Measurements from ENCODE around the gene WDR7. TPM values are rescaled to one million over a fixed set of nuclear protein-coding genes. Genes with fewer than 3 reads are reported as not detected.

Gene WDR7
- total and polyA plus RNA-seq, 4 donors: 27.9 to 126 (median 33.8) TPM

- no CpG with 5 or more reads among the region's 2 CpGs for WGBS (ENCODE audit: insufficient coverage)
- H3K36me3 ChIP-seq (ENCODE audit: control insufficient read depth, insufficient read depth, low read length): peaks cover 4% of the 10 kb centered on the region
- no peaks in the 10 kb centered on the region for H3K4me1 ChIP-seq (ENCODE audit: control insufficient read depth, insufficient read depth, low read length)
- no peaks in the 10 kb centered on the region for H3K9me3 ChIP-seq (ENCODE audit: control insufficient read depth, insufficient read depth, low read length)
- H3K27me3 ChIP-seq (ENCODE audit: control insufficient read depth, insufficient read depth, low read length): no peaks in the 10 kb centered on the region
- no peak overlapping the region for H3K27ac ChIP-seq (ENCODE audit: low read depth, low read length)
- H3K4me3 ChIP-seq (ENCODE audit: low read depth, low read length): no peak overlapping the region
- peak in 1 of 6 donors; percentile 47 for DNase-seq (ENCODE audit: low read depth in 4 of 6, low spot score in 6 of 6)
These were observed 156.7 kb downstream of the WDR7 start for GRCh38 chr18:56807901-56808300.

DNA sequence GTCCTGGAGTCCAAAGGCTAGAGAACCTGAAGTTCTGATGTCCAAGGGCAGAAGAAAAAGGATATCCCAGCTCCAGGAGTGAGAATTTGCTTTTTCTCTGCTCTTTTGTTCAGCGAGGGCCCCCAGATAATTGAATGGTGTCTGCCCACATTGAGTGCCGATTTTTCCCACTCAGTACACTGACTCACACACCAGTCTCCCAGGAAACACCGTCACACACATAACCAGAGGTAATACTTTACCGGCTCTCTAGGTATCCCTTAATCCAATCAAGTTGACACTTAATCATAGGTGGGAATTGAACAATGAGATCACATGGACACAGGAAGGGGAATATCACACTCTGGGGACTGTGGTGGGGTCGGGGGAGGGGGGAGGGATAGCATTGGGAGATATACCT, 161.5 kb downstream of the WDR7 start:
- DNase-seq (ENCODE audit: low read depth in 4 of 6, low spot score in 6 of 6): no peak
- no peak overlapping the region for H3K4me3 ChIP-seq (ENCODE audit: low read depth, low read length)
- no peaks in the 10 kb centered on the region for H3K36me3 ChIP-seq (ENCODE audit: control insufficient read depth, insufficient read depth, low read length)
- H3K4me1 ChIP-seq (ENCODE audit: control insufficient read depth, insufficient read depth, low read length): no peaks in the 10 kb centered on the region
- no peak overlapping the region for H3K27ac ChIP-seq (ENCODE audit: low read depth, low read length)
- H3K9me3 ChIP-seq (ENCODE audit: control insufficient read depth, insufficient read depth, low read length): no peaks in the 10 kb centered on the region
- no CpG with 5 or more reads among the region's 5 CpGs for WGBS (ENCODE audit: insufficient coverage)
- no peaks in the 10 kb centered on the region for H3K27me3 ChIP-seq (ENCODE audit: control insufficient read depth, insufficient read depth, low read length)

DNA sequence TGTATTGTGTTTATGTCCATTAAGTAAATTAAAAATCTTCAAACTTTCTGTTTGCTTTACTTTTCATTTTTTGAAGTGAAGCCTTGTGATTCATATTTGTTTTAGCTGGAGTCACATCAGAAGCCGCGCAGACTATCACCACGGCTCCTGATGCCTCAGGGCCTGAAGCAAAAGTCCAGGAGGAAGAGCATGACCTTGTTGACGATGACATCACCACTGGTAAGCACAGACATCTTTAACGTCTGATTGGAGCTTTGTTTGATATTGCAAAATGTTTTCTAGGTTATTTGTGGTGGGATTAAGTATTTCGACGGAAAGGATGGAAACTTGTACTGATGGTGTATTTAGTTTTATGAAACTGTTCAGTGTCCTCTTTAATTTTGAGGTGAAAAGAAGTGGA, 164.8 kb downstream of the WDR7 start:
- no peaks in the 10 kb centered on the region for H3K36me3 ChIP-seq (ENCODE audit: control insufficient read depth, insufficient read depth, low read length)
- no peaks in the 10 kb centered on the region for H3K9me3 ChIP-seq (ENCODE audit: control insufficient read depth, insufficient read depth, low read length)
- no peaks in the 10 kb centered on the region for H3K27me3 ChIP-seq (ENCODE audit: control insufficient read depth, insufficient read depth, low read length)
- H3K4me1 ChIP-seq (ENCODE audit: control insufficient read depth, insufficient read depth, low read length): no peaks in the 10 kb centered on the region
- DNase-seq (ENCODE audit: low read depth in 4 of 6, low spot score in 6 of 6): no peak
- WGBS (ENCODE audit: insufficient coverage): 80% methylated on average over 5 of the region's 7 CpGs
- no peak overlapping the region for H3K27ac ChIP-seq (ENCODE audit: low read depth, low read length)
- no peak overlapping the region for H3K4me3 ChIP-seq (ENCODE audit: low read depth, low read length)

GRCh38 chr18:56823986-56824565, 172.9 kb downstream of the WDR7 start:
- H3K36me3 ChIP-seq (ENCODE audit: control insufficient read depth, insufficient read depth, low read length): peaks cover 4% of the 10 kb centered on the region
- WGBS (ENCODE audit: insufficient coverage): no CpG with 5 or more reads among the region's 1 CpG
- no peak overlapping the region for H3K27ac ChIP-seq (ENCODE audit: low read depth, low read length)
- no peaks in the 10 kb centered on the region for H3K27me3 ChIP-seq (ENCODE audit: control insufficient read depth, insufficient read depth, low read length)
- DNase-seq (ENCODE audit: low read depth in 4 of 6, low spot score in 6 of 6): no peak
- H3K4me3 ChIP-seq (ENCODE audit: low read depth, low read length): no peak overlapping the region
- no peaks in the 10 kb centered on the region for H3K4me1 ChIP-seq (ENCODE audit: control insufficient read depth, insufficient read depth, low read length)
- H3K9me3 ChIP-seq (ENCODE audit: control insufficient read depth, insufficient read depth, low read length): no peaks in the 10 kb centered on the region

- Histone ChIP-seq H3K9me3 (ENCODE audit: control insufficient read depth, insufficient read depth, low read length) (no peaks in the 10 kb centered on the region), H3K27ac (ENCODE audit: low read depth, low read length) (no peak overlapping the region), H3K4me1 (ENCODE audit: control insufficient read depth, insufficient read depth, low read length) (no peaks in the 10 kb centered on the region), H3K36me3 (ENCODE audit: control insufficient read depth, insufficient read depth, low read length) (peaks cover 4% of the 10 kb centered on the region), H3K4me3 (ENCODE audit: low read depth, low read length) (no peak overlapping the region), H3K27me3 (ENCODE audit: control insufficient read depth, insufficient read depth, low read length) (no peaks in the 10 kb centered on the region)
- DNase-seq (ENCODE audit: low read depth in 4 of 6, low spot score in 6 of 6): no peak
- no CpG with 5 or more reads among the region's 1 CpG for WGBS (ENCODE audit: insufficient coverage)
These were observed 174.2 kb downstream of the WDR7 start for GRCh38 chr18:56825321-56825720.

DNA sequence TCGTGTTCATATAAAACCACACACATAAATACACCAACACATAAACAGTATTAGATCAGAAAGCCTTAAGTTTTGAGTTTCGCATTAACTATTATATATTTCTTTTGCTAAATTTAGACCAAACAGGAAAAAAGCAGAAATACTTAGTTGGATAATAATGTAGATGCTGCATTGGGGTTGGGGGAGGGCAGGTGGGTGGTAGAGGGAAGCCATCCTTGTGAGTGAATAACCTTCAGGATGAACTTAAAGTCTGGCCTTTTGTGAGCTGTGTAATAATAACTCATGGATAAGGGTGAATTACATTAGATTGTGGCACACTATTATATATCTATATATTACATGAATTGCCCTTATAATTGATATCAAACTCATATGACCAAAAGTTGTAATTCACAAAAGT, 174.7 kb downstream of the WDR7 start:
- H3K36me3 ChIP-seq (ENCODE audit: control insufficient read depth, insufficient read depth, low read length): peaks cover 4% of the 10 kb centered on the region
- no peaks in the 10 kb centered on the region for H3K4me1 ChIP-seq (ENCODE audit: control insufficient read depth, insufficient read depth, low read length)
- no peak overlapping the region for H3K4me3 ChIP-seq (ENCODE audit: low read depth, low read length)
- no peaks in the 10 kb centered on the region for H3K27me3 ChIP-seq (ENCODE audit: control insufficient read depth, insufficient read depth, low read length)
- no peak overlapping the region for H3K27ac ChIP-seq (ENCODE audit: low read depth, low read length)
- DNase-seq (ENCODE audit: low read depth in 4 of 6, low spot score in 6 of 6): peak in 1 of 6 donors; percentile 26
- no peaks in the 10 kb centered on the region for H3K9me3 ChIP-seq (ENCODE audit: control insufficient read depth, insufficient read depth, low read length)
- no CpG with 5 or more reads among the region's 2 CpGs for WGBS (ENCODE audit: insufficient coverage)

DNA sequence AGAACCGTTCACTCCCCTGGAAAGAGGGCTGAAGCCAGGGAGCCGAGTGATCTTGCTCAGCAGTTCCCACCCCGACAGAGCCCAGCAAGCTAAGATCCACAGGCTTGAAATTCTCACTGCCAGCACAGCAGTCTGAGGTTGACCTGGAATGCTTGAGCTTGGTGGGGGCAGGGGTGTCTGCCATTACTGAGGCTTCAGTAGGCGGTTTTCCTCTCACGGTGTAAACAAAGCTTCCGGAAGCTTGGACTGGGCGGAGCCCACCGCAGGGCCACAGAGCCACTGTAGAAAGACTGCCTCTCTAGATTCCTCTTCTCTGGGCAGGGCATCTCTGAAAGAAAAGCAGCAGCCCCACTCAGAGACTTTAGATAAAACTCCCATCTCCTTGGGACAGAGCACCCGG, 180.8 kb downstream of the WDR7 start:
- DNase-seq (ENCODE audit: low read depth in 4 of 6, low spot score in 6 of 6): no peak
- WGBS (ENCODE audit: insufficient coverage): 93% methylated on average over 9 of the region's 9 CpGs
- Histone ChIP-seq H3K27me3 (ENCODE audit: control insufficient read depth, insufficient read depth, low read length) (no peaks in the 10 kb centered on the region), H3K36me3 (ENCODE audit: control insufficient read depth, insufficient read depth, low read length) (peaks cover 2% of the 10 kb centered on the region), H3K27ac (ENCODE audit: low read depth, low read length) (no peak overlapping the region), H3K4me1 (ENCODE audit: control insufficient read depth, insufficient read depth, low read length) (no peaks in the 10 kb centered on the region), H3K4me3 (ENCODE audit: low read depth, low read length) (no peak overlapping the region), H3K9me3 (ENCODE audit: control insufficient read depth, insufficient read depth, low read length) (no peaks in the 10 kb centered on the region)

DNA sequence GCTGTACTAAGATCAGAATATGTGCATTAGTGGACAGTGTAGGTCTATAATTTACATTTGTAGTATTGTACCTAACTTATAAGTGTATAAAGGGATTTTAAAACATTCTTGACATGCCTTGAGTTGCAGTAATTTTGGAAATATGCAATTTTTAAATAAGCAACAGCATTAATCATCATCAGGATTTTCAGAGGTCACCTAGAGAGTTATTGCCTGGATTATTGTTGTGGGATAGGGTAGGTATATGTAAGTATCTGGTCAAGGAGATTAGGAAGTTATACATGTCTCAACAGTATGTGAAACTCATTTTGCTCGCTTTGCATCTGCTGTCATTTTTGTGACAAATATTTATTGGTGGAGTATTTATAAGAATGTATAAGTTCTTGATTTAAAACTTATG, 184.2 kb downstream of the WDR7 start:
- no peak overlapping the region for H3K27ac ChIP-seq (ENCODE audit: low read depth, low read length)
- WGBS (ENCODE audit: insufficient coverage): no CpG with 5 or more reads among the region's 1 CpG
- no peak for DNase-seq (ENCODE audit: low read depth in 4 of 6, low spot score in 6 of 6)

GRCh38 chr18:56836173-56836572, 185.0 kb downstream of the WDR7 start:
- WGBS (ENCODE audit: insufficient coverage): 69% methylated on average over 4 of the region's 7 CpGs
- Histone ChIP-seq H3K9me3 (ENCODE audit: control insufficient read depth, insufficient read depth, low read length) (no peaks in the 10 kb centered on the region), H3K4me1 (ENCODE audit: control insufficient read depth, insufficient read depth, low read length) (no peaks in the 10 kb centered on the region), H3K4me3 (ENCODE audit: low read depth, low read length) (no peak overlapping the region), H3K27ac (ENCODE audit: low read depth, low read length) (no peak overlapping the region), H3K36me3 (ENCODE audit: control insufficient read depth, insufficient read depth, low read length) (peaks cover 2% of the 10 kb centered on the region), H3K27me3 (ENCODE audit: control insufficient read depth, insufficient read depth, low read length) (no peaks in the 10 kb centered on the region)
- DNase-seq (ENCODE audit: low read depth in 4 of 6, low spot score in 6 of 6): no peak

More for the DNA sequence above, 184.2 kb downstream of the WDR7 start:
- Histone ChIP-seq H3K4me1 (ENCODE audit: control insufficient read depth, insufficient read depth, low read length) (no peaks in the 10 kb centered on the region), H3K27me3 (ENCODE audit: control insufficient read depth, insufficient read depth, low read length) (no peaks in the 10 kb centered on the region), H3K36me3 (ENCODE audit: control insufficient read depth, insufficient read depth, low read length) (peaks cover 2% of the 10 kb centered on the region), H3K4me3 (ENCODE audit: low read depth, low read length) (no peak overlapping the region), H3K9me3 (ENCODE audit: control insufficient read depth, insufficient read depth, low read length) (no peaks in the 10 kb centered on the region)

DNA sequence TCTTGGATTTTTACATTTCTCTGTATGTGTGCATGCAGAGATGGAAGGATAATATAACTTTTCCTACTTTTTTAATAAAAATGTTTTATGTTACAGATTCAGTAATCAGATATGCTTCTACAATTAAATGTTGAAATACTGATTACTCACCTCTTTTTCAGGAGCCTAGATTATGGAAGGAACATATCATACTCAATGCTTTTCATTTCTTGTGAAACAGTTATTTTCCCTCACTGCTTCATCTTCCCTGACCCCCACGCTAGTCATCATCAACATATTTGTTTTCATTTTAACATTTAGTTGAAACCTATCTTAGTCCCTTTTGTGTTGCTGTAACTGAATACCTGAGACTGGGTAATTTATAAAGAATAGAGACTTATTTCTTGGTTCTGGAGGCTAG, 190.7 kb downstream of the WDR7 start:
- H3K4me1 ChIP-seq (ENCODE audit: control insufficient read depth, insufficient read depth, low read length): no peaks in the 10 kb centered on the region
- H3K27ac ChIP-seq (ENCODE audit: low read depth, low read length): no peak overlapping the region
- H3K36me3 ChIP-seq (ENCODE audit: control insufficient read depth, insufficient read depth, low read length): no peaks in the 10 kb centered on the region
- no peak overlapping the region for H3K4me3 ChIP-seq (ENCODE audit: low read depth, low read length)
- no peaks in the 10 kb centered on the region for H3K9me3 ChIP-seq (ENCODE audit: control insufficient read depth, insufficient read depth, low read length)
- WGBS (ENCODE audit: insufficient coverage): no CpG with 5 or more reads among the region's 1 CpG
- H3K27me3 ChIP-seq (ENCODE audit: control insufficient read depth, insufficient read depth, low read length): no peaks in the 10 kb centered on the region
- DNase-seq (ENCODE audit: low read depth in 4 of 6, low spot score in 6 of 6): no peak
